Right ventricle myocardium superior (tissue), 1 donor: Measurements from ENCODE around the gene GNAZ. TPM values are rescaled to one million over a fixed set of nuclear protein-coding genes. Genes with fewer than 3 reads are reported as not detected.
"Not testable (repeated sequence)": the region's sequence is repeated elsewhere in the genome, so short reads cannot be mapped to it uniquely, and the experiment has no call there.

Experiments
- ATAC-seq: fragments of 200-7000 bp; cut with Tn5 transposase; one replicate; pipeline ENCODE4 v1.9.1; 2020; ENCODE audit warnings: mild to moderate bottlenecking; ENCODE audit not compliant: poor library complexity
- DNase-seq: peaks from one replicate; pipeline ENCODE4 v3.0.0-alpha.2; 2020
- intact Hi-C: fragments of 100-400 bp; cut with DNase I; formaldehyde crosslinking; loops from one replicate; pipeline ENCODE4 v1.11.2; 2022
- total RNA-seq: library from RNA; stranded (reverse); fragmentation: NEBNext Ultra II Directional; extraction: Animal tissue kit (Norgen Biotek cat#: 25700); gene quantifications from one replicate; pipeline ENCODE4 v1.2.1, GENCODE V29; 2021
- donor health status: DM: no; HTN: yes; CAD: no; lungs with severe emphysema.

GNAZ gene
- total RNA-seq, 1 donor from 2014 or later: 3.1 TPM

- no peak for ATAC-seq
- no peak for DNase-seq
- intact Hi-C loops: loop anchor here (10.0 kb wide), 1 partner anchor 63 kb away; no protein-coding TSS in a partner anchor
Observed at GRCh38 chr22:23037429-23038333, 32.6 kb upstream of the GNAZ start.

- no peak for ATAC-seq
- intact Hi-C loops: loop anchor here (10.0 kb wide), 1 partner anchor 63 kb away; no protein-coding TSS in a partner anchor
- DNase-seq: no peak
Observed at GRCh38 chr22:23038334-23038642, 32.0 kb upstream of the GNAZ start.

- no peak for DNase-seq
- no peak for ATAC-seq
- intact Hi-C loops: loop anchor here (10.0 kb wide), 1 partner anchor 64 kb away; no protein-coding TSS in a partner anchor
Observed at GRCh38 chr22:23038902-23039301, 31.4 kb upstream of the GNAZ start.

GRCh38 chr22:23042179-23042578 is 28.1 kb upstream of the GNAZ start:
- ATAC-seq (no peak), DNase-seq (no peak)
- intact Hi-C loops: no loop called here

GRCh38 chr22:23044570-23044969 is 25.7 kb upstream of the GNAZ start:
- intact Hi-C loops: no loop called here
- DNase-seq (no peak), ATAC-seq (no peak)

GRCh38 chr22:23045461-23045860 is 24.9 kb upstream of the GNAZ start:
- intact Hi-C loops: no loop called here
- DNase-seq: no peak
- ATAC-seq: no peak

GRCh38 chr22:23047265-23047664 is 23.1 kb upstream of the GNAZ start:
- DNase-seq: no peak
- ATAC-seq: no peak
- intact Hi-C loops: no loop called here

GRCh38 chr22:23047742-23048141 is 22.6 kb upstream of the GNAZ start:
- no peak for DNase-seq
- intact Hi-C loops: no loop called here
- no peak for ATAC-seq

- DNase-seq, intact Hi-C loops, ATAC-seq: not testable (repeated sequence)
Observed at GRCh38 chr22:23050546-23050945, 19.8 kb upstream of the GNAZ start.

GRCh38 chr22:23053051-23053707 is 17.1 kb upstream of the GNAZ start:
- DNase-seq (no peak), ATAC-seq (no peak)
- intact Hi-C loops: no loop called here

- DNase-seq (no peak), ATAC-seq (no peak)
- intact Hi-C loops: no loop called here
Observed at GRCh38 chr22:23053912-23054530, 16.3 kb upstream of the GNAZ start.

GRCh38 chr22:23054531-23055257 is 15.6 kb upstream of the GNAZ start:
- ATAC-seq: no peak
- intact Hi-C loops: no loop called here
- no peak for DNase-seq

- DNase-seq (no peak), ATAC-seq (no peak)
- intact Hi-C loops: no loop called here
Observed at GRCh38 chr22:23055449-23056179, 14.7 kb upstream of the GNAZ start.

- intact Hi-C loops: no loop called here
- no peak for ATAC-seq
- no peak for DNase-seq
Observed at GRCh38 chr22:23057331-23057730, 13.0 kb upstream of the GNAZ start.

- DNase-seq (no peak), ATAC-seq (no peak)
- intact Hi-C loops: no loop called here
Observed at GRCh38 chr22:23058063-23058462, 12.3 kb upstream of the GNAZ start.

GRCh38 chr22:23058481-23059283 is 11.6 kb upstream of the GNAZ start:
- DNase-seq: no peak
- intact Hi-C loops: no loop called here
- no peak for ATAC-seq

- intact Hi-C loops: no loop called here
- ATAC-seq (no peak), DNase-seq (no peak)
Observed at GRCh38 chr22:23059284-23059948, 10.9 kb upstream of the GNAZ start.
